Right renal cortex interstitium (tissue), 3 donors: ENCODE measurements around the gene TRMT44. TPM values are rescaled to one million over a fixed set of nuclear protein-coding genes. Genes with fewer than 3 reads are reported as not detected.
"Not testable (repeated sequence)": the region's sequence is repeated elsewhere in the genome, so short reads cannot be mapped to it uniquely, and the experiment has no call there.

Experiments used
- DNase-seq, 3 donors: peaks; one replicate each; pipeline ENCODE4 v3.0.0-alpha.2; 2013; ENCODE audit warnings: low read depth in 3 of 3, low spot score in 2 of 3
- polyA plus RNA-seq, 3 donors: library from polyadenylated mRNA; unstranded; fragments of 120-200 nt; gene quantifications; one replicate each; pipeline ENCODE4 v1.2.1, GENCODE V29; 2013; ENCODE audit not compliant: insufficient read length in 3 of 3

TRMT44 gene
- polyA plus RNA-seq, 3 donors, result 14.0 to 15.5 (median 14.5) TPM

DNA sequence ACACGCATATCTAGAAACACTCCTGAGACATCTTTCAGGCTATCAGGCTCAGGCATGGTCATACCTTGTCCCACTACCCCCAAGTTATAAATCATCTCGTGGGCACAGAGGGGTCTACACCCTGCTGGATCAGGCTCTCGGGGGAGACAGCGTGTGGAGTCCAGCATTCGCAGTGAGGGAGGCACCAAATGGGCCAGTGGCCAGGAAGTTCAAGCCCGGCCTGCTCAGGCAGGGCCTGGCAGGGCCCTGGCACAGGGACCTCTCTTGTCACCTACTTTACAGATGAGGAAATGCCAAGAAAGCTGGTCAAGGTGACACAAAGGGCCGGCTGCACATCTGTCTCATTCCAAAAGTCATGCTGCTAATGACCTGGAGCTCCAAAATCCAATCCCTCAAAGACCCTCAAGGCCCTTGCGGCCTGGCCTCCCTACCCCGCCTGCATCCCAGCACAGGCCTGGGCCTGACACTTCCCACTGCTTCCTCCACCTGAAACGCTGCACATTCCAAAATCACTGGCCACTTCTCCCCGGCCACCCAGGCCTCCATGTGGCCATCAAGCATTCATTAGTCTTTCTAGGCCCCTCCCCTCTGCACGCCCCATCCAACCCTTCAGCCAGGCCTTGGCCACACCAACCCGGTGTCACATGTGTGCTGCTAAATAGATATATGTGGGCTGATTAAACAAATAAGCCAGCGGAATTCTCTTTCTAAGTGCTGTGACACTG, 35.6 kb upstream of the TRMT44 start:
- DNase-seq, result no peak

DNA sequence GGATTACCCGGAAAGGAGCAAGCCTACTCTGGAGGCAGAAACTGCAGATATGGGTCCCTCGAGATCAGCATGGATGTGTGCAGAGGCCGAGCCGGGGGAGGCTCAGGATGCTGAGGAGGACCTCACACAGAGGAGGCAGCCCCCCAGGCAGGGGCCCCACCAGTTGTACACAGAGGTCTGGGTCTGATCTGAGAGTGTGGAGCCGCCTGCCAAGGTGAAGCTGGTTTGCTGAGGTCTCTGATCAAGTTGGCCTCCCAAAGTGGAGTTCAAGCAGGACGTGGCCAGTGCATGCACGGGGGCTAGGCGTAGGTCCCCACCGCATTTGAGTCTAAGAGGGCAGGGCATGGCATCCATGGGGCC, 35.1 kb upstream of the TRMT44 start:
- DNase-seq, result no peak

DNA sequence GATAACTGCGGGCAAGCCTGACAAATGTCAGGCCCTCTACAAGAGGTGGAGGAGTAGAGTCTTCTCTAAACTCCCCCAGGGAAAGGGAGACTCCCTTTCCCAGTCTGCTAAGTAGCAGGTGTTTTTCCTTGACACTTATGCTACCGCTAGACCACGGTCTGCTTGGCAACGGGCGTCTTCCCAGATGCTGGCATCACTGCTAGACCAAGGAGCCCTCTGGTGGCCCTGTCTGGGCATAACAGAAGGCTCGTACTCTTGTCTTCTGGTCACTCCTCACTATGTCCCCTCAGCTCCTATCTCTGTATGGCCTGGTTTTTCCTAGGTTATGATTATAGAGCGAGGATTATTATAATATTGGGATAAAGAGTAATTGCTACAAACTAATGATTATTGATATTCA, 33.7 kb upstream of the TRMT44 start:
- DNase-seq, result not testable (repeated sequence)

DNA sequence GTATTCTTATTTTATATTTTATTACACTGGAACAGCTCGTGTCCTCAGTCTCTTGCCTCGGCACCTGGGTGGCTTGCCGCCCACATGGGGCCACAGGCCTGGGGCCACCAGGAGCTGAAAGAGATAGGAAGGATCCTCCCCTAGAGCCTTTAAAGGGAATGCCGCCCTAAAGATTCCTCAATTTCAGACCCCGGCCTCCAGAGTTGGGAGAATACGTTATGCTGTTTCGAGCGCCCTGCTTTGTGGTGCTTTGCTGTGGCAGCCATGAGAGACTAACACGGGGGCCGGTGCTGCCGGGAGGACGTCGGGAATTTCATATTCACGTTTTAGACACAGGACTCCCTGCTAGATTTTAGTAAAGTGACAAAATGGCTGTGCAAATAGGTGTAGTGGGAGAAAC, 33.3 kb upstream of the TRMT44 start:
- DNase-seq, result no peak

GRCh38 chr4:8407756-8408155, 32.8 kb upstream of the TRMT44 start:
- DNase-seq, result no peak

GRCh38 chr4:8409264-8410065, 31.1 kb upstream of the TRMT44 start:
- no peak for DNase-seq

DNA sequence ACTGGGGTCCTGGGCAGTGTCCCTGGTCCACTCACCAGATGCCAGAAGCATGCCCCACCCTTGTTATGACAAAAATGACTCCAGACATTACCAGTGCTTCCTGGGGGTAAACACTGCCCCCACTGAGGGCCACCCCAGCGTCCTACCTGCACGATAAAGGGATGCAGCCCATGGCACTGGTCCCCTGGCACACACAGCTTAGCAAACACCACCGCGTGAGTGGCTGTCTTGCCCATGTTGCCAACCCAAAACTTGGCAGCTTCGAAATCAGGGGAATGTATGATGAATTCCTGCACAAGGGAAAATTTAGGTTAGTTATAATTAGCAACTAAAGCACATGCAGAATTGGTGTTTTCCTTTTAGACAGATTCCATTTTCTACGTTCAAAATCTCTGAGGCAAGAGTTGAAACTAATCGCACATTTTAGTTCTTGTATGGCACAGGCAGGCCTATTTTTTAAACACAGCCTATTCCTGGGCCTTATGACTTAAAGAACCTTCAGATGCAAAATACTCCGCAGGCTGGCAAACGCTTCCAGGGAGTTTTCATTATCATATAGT, 30.4 kb upstream of the TRMT44 start:
- no peak for DNase-seq

DNA sequence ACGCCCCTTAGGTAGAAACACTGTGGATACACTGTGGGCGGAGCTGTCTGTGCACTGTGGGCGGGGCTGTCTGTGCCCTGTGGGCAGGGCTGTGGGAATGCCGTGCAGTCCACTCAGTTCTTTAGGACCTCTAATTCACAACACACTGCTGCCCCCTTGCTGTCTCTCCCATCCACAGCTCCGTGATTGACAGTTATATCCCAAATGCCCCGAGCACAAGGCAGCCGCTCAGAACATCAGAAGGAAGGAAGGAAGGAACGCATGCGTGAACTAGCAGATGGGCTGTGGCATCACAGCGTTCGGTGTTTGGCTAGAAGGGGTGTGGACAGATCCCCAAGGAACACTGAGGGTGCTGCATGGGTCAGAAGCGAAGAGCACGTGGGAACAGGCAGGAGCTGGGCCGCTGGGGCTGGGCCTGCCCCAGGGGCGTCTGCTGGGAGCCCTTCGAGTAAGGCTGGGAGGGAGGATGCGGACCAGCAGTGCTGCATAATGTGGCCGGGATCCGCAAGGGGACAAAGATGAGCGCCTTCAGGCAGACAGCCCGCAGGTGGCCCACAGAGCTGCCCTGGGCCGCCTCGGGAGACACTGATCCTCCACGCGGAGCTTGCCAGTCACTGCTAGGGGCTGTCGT, 29.8 kb upstream of the TRMT44 start:
- no peak for DNase-seq

DNA sequence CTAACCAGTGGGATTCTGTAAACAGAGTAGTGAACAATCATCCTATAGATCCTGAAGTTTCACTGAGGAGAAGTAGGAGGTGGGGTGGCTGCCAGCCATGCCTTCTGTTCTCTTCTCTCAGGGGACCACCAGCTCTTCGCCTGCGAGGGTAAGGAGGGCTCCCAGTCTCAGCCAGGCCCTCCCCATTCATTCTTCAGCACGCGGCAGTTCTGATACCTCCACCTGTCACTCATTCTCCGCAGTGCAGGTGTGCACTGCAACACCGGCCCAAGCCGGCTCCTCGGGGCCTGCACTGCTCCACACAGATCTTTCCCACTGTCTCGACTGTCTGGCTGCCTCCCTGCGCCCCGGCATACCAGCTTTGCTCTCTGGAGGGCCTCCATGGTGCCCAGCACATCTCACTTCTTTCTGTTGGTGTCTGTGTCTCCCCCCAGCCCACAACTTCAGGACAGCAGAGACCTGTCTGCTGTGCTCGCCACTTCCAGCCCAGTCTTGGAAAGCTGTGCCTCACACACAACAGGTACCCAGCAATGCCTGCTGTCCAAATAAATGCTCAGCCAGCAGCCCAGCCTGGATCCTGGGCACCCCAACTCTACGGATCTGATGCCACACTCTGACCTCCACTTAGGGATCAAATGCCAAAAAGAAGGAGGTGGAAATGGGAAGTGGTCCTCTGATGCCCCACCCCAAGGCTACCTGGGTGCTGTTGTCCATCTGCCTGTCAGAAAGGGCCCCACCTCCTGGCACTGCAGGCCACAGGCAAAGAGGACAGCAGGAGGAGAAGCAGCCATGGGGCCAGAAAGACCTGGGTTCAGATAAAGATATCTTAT, 29.0 kb upstream of the TRMT44 start:
- DNase-seq, result no peak

DNA sequence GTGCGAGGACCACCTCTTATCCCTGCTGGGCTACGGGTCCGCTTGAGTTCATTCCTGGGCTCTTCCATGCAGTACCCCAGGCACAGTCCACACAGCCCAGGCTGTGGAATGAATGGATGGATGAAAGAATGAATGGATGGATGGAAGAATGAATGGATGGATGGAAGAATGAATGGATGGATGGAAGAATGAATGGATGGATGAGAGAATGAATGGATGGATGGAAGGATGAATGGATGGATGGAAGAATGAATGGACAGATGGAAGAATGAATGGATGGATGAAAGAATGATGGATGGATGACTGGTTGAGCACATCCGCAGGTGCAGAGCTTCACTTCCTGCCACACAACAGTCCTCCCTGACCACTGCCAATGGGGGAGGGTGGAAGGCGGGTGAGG, 28.3 kb upstream of the TRMT44 start:
- no peak for DNase-seq

- no peak for DNase-seq
Measured at GRCh38 chr4:8414377-8414776, 26.2 kb upstream of the TRMT44 start.

- DNase-seq, result no peak
Measured at GRCh38 chr4:8417071-8417614, 23.4 kb upstream of the TRMT44 start.

- DNase-seq, result no peak
Measured at GRCh38 chr4:8419222-8420041, 21.1 kb upstream of the TRMT44 start.

DNA sequence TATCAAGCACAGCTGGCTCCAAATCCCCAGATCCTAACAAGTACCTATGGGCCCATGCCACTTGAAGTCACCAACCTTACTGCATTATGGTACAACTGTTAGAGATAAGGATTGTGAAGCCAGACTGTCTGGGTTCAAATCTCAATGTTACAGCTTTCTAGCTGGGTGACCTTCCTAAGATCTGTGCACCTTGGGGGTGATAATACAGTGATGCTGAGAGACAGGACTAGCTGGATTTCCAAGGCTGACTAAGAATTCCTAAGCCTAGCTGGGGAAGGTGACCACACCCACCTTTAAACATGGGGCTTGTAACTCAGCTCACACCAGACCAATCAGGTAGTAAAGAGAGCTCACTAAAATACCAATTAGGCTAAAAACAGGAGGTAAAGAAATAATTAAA, 20.4 kb upstream of the TRMT44 start:
- not testable (repeated sequence) for DNase-seq

- DNase-seq, result no peak
Measured at GRCh38 chr4:8422327-8422726, 18.2 kb upstream of the TRMT44 start.

- no peak for DNase-seq
Measured at GRCh38 chr4:8422786-8423185, 17.8 kb upstream of the TRMT44 start.

GRCh38 chr4:8427262-8427661, 13.3 kb upstream of the TRMT44 start:
- DNase-seq, result no peak

- DNase-seq, result no peak
Measured at GRCh38 chr4:8427761-8428287, 12.8 kb upstream of the TRMT44 start.
